ENCODE results near the gene PAOX.

- TF ChIP-seq CTCF (IDR thresholded peaks at IDR 0.05) = no peak
- no peak for TF ChIP-seq EZH2 (IDR thresholded peaks at IDR 0.05; ENCODE audit: borderline replicate concordance, insufficient read depth, low read depth, low read length, poor library complexity, severe bottlenecking)
These were observed 13.5 kb upstream of the PAOX start for GRCh38 chr10:133365461-133366129.
